Peyer's patch (tissue), 4 donors: Measurements from ENCODE around the gene RAB9A.

ENCODE experiments used
- POLR2A ChIP-seq, 2 donors: fragments of 450-650 bp; IDR thresholded peaks; one replicate each; pipeline ENCODE4 v1.5.1; 2017; ENCODE audit warnings: antibody characterized with exemption in 2 of 2, mild to moderate bottlenecking in 2 of 2, moderate library complexity in 2 of 2
- TF ChIP-seq, protein P1 (sequence below), 6 experiments: fragments of 450-650 bp in 4 of 6; fragments of 200-600 bp in 2 of 6; sonication (generic) in 1 of 6; IDR thresholded peaks; one replicate each; pipeline ENCODE4 v1.5.1; 2017 to 2019; ENCODE audit warnings: antibody characterized with exemption in 6 of 6, mild to moderate bottlenecking in 3 of 6, moderate library complexity in 1 of 6

GRCh38 chrX:13752141-13752540 is 63.2 kb downstream of the RAB9A start:
- TF ChIP-seq, protein P1, sequence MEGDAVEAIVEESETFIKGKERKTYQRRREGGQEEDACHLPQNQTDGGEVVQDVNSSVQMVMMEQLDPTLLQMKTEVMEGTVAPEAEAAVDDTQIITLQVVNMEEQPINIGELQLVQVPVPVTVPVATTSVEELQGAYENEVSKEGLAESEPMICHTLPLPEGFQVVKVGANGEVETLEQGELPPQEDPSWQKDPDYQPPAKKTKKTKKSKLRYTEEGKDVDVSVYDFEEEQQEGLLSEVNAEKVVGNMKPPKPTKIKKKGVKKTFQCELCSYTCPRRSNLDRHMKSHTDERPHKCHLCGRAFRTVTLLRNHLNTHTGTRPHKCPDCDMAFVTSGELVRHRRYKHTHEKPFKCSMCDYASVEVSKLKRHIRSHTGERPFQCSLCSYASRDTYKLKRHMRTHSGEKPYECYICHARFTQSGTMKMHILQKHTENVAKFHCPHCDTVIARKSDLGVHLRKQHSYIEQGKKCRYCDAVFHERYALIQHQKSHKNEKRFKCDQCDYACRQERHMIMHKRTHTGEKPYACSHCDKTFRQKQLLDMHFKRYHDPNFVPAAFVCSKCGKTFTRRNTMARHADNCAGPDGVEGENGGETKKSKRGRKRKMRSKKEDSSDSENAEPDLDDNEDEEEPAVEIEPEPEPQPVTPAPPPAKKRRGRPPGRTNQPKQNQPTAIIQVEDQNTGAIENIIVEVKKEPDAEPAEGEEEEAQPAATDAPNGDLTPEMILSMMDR (IDR thresholded peaks at IDR 0.05) = no peak
- no peak for TF ChIP-seq POLR2A (IDR thresholded peaks at IDR 0.05)
